ENCODE measurements around the gene MPDU1.
"Not testable (repeated sequence)": the region's sequence is repeated elsewhere in the genome, so short reads cannot be mapped to it uniquely, and the experiment has no call there.

MPDU1 gene

DNA sequence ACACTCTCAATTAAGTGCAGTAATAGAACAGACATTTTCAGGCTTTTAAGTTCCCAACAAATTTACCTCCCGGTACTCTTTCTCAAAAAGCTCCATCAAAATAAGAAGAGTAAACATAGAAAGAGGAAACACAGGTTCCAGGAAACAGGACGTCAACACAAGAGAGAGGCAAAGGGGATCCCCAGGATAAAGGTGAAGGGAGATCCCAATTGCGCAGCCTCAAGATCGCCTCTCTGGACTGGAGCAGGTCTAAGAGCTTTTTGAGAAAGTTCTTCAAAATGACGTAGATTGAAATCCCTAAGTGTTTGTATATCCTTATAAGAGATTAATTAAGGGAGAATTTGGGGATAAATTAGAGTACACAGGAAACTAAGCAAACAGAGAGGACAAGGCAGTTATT, 35.0 kb downstream of the MPDU1 start:
- Histone ChIP-seq H2AFZ (ENCODE audit: low read depth, low read length, severe bottlenecking) (no peak overlapping the region), H3K4me3 (ENCODE audit: insufficient read depth, low read length, poor library complexity, severe bottlenecking) (no peak overlapping the region), H3K79me2 (ENCODE audit: insufficient read depth, low read length) (peaks cover 7% of the 10 kb centered on the region), H3K27me3 (ENCODE audit: low read length) (no peaks in the 10 kb centered on the region), H3K27ac (ENCODE audit: low read depth, low read length) (no peak overlapping the region), H3F3A (ENCODE audit: insufficient read depth) (no peaks in the 10 kb centered on the region), H3K9me2 (replicated peaks; ENCODE audit: insufficient read depth, low read length) (no peaks in the 10 kb centered on the region), H3K4me2 (ENCODE audit: low read depth, low read length, poor library complexity, severe bottlenecking) (no peak overlapping the region), H3K36me3 (ENCODE audit: low read length) (no peaks in the 10 kb centered on the region), H3K9me3 (ENCODE audit: insufficient read depth, low read length) (no peaks in the 10 kb centered on the region), H3K9ac (ENCODE audit: low read length) (no peak overlapping the region), H4K20me1 (ENCODE audit: low read depth, low read length) (no peaks in the 10 kb centered on the region)
- TF ChIP-seq EZH2phosphoT487 (conservative IDR thresholded peaks at IDR 0.05; ENCODE audit: low read length): no peak
- TF ChIP-seq, protein P1, sequence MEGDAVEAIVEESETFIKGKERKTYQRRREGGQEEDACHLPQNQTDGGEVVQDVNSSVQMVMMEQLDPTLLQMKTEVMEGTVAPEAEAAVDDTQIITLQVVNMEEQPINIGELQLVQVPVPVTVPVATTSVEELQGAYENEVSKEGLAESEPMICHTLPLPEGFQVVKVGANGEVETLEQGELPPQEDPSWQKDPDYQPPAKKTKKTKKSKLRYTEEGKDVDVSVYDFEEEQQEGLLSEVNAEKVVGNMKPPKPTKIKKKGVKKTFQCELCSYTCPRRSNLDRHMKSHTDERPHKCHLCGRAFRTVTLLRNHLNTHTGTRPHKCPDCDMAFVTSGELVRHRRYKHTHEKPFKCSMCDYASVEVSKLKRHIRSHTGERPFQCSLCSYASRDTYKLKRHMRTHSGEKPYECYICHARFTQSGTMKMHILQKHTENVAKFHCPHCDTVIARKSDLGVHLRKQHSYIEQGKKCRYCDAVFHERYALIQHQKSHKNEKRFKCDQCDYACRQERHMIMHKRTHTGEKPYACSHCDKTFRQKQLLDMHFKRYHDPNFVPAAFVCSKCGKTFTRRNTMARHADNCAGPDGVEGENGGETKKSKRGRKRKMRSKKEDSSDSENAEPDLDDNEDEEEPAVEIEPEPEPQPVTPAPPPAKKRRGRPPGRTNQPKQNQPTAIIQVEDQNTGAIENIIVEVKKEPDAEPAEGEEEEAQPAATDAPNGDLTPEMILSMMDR (IDR thresholded peaks at IDR 0.05; ENCODE audit: insufficient read depth, low read length, poor library complexity, severe bottlenecking): no peak

DNA sequence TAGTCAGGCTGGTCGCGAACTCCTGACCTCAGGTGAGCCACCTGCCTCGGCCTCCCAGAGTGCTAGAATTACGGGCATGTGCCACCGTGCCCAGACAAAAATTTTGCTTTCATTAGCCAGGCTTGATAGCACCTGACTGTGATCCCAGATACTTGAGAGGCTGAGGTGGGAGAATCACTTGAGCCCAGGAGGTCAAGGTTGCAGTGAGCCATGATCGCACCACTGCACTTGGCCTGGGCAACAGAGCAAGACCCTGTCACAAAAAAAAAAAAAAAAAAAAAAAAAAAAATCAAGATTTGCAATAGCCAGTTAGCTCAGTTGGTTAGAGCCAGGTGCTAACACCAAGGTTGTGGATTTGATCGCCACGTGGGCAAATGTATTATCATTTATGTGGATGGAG, 37.2 kb downstream of the MPDU1 start:
- no peak overlapping the region for H3K9ac ChIP-seq (ENCODE audit: low read length)
- H3F3A ChIP-seq (ENCODE audit: insufficient read depth): no peaks in the 10 kb centered on the region
- no peak overlapping the region for H3K4me3 ChIP-seq (ENCODE audit: insufficient read depth, low read length, poor library complexity, severe bottlenecking)
- H3K27me3 ChIP-seq (ENCODE audit: low read length): no peaks in the 10 kb centered on the region
- no peaks in the 10 kb centered on the region for H3K36me3 ChIP-seq (ENCODE audit: low read length)
- no peaks in the 10 kb centered on the region for H3K79me2 ChIP-seq (ENCODE audit: insufficient read depth, low read length)
- TF ChIP-seq EZH2phosphoT487 (conservative IDR thresholded peaks at IDR 0.05; ENCODE audit: low read length): no peak
- TF ChIP-seq, protein P1 (IDR thresholded peaks at IDR 0.05; ENCODE audit: insufficient read depth, low read length, poor library complexity, severe bottlenecking): no peak
- H4K20me1 ChIP-seq (ENCODE audit: low read depth, low read length): no peaks in the 10 kb centered on the region
- no peak overlapping the region for H2AFZ ChIP-seq (ENCODE audit: low read depth, low read length, severe bottlenecking)
- H3K4me2 ChIP-seq (ENCODE audit: low read depth, low read length, poor library complexity, severe bottlenecking): no peak overlapping the region
- no peak overlapping the region for H3K27ac ChIP-seq (ENCODE audit: low read depth, low read length)
- no peaks in the 10 kb centered on the region for H3K9me2 ChIP-seq (replicated peaks; ENCODE audit: insufficient read depth, low read length)
- no peaks in the 10 kb centered on the region for H3K9me3 ChIP-seq (ENCODE audit: insufficient read depth, low read length)

DNA sequence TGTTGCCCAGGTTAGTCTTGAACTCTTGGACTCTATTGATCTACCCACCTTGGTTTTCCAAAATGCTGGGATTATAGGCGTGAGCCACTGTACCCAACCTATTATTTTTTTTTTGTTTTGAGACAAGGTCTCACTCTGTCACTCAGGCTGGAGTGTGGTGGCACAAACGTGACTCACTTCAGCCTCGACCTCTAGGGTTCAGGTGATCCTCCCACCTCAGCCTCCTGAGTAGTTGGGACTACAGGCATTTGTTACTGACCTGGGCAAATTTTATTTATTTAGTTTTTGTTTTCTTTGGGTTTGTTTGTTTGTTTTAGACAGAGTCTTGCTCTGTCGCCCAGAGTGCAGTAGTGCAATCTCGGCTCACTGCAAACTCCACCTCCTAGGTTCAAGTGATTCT, 40.0 kb downstream of the MPDU1 start:
- Histone ChIP-seq H3K9ac (ENCODE audit: low read length) (no peak overlapping the region), H3K9me2 (replicated peaks; ENCODE audit: insufficient read depth, low read length) (no peaks in the 10 kb centered on the region), H3K9me3 (ENCODE audit: insufficient read depth, low read length) (no peaks in the 10 kb centered on the region), H3K4me2 (ENCODE audit: low read depth, low read length, poor library complexity, severe bottlenecking) (no peak overlapping the region), H3K27ac (ENCODE audit: low read depth, low read length) (no peak overlapping the region), H3K36me3 (ENCODE audit: low read length) (no peaks in the 10 kb centered on the region), H3K4me3 (ENCODE audit: insufficient read depth, low read length, poor library complexity, severe bottlenecking) (no peak overlapping the region), H2AFZ (ENCODE audit: low read depth, low read length, severe bottlenecking) (no peak overlapping the region), H3F3A (ENCODE audit: insufficient read depth) (no peaks in the 10 kb centered on the region), H3K27me3 (ENCODE audit: low read length) (no peaks in the 10 kb centered on the region), H4K20me1 (ENCODE audit: low read depth, low read length) (no peaks in the 10 kb centered on the region), H3K79me2 (ENCODE audit: insufficient read depth, low read length) (no peaks in the 10 kb centered on the region)
- no peak for TF ChIP-seq EZH2phosphoT487 (conservative IDR thresholded peaks at IDR 0.05; ENCODE audit: low read length)
- TF ChIP-seq, protein P1 (IDR thresholded peaks at IDR 0.05; ENCODE audit: insufficient read depth, low read length, poor library complexity, severe bottlenecking): no peak

DNA sequence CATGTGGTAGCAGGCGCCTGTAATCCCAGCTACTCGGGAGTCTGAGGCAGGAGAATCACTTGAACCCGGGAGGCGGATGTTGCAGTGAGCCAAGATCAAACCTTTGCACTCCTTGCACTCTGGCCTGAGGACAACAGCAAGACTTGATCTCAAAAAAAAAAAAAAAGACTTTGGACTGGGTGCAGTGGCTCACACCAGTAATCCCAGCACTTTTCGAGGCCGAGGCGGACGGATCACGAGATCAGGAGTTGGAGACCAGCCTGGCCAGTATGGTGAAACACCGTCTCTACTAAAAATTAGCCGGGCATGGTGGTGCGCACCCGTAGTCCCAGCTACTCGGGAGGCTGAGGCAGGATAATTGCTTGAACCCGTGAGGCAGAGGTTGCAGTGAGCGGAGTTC, 42.1 kb downstream of the MPDU1 start:
- H3F3A ChIP-seq (ENCODE audit: insufficient read depth); H3K9ac ChIP-seq (ENCODE audit: low read length); H3K79me2 ChIP-seq (ENCODE audit: insufficient read depth, low read length); H4K20me1 ChIP-seq (ENCODE audit: low read depth, low read length); H3K36me3 ChIP-seq (ENCODE audit: low read length); H3K27me3 ChIP-seq (ENCODE audit: low read length); H3K4me2 ChIP-seq (ENCODE audit: low read depth, low read length, poor library complexity, severe bottlenecking); H3K9me2 ChIP-seq (replicated peaks; ENCODE audit: insufficient read depth, low read length); H2AFZ ChIP-seq (ENCODE audit: low read depth, low read length, severe bottlenecking); H3K27ac ChIP-seq (ENCODE audit: low read depth, low read length); H3K4me3 ChIP-seq (ENCODE audit: insufficient read depth, low read length, poor library complexity, severe bottlenecking); H3K9me3 ChIP-seq (ENCODE audit: insufficient read depth, low read length): not testable (repeated sequence)

All from SU-DHL-6 (cell line).